ENCODE data around the gene KCNC1. TPM values are rescaled to one million over a fixed set of nuclear protein-coding genes. Genes with fewer than 3 reads are reported as not detected.

Gene KCNC1
- polyA plus RNA-seq, 1 experiment, result not detected

- DNase-seq (ENCODE audit: low read depth), result no peak
- Histone ChIP-seq H3K27me3 (ENCODE audit: control insufficient read depth, insufficient read depth, low read length) (peaks cover 1% of the 10 kb centered on the region; the same call in 1 of the 2 replicates), H3K36me3 (ENCODE audit: control insufficient read depth, insufficient read depth, low read length) (no peaks in the 10 kb centered on the region), H3K4me3 (ENCODE audit: low read depth, low read length) (no peak overlapping the region)
- ChIA-PET CTCF (interaction anchor here (1.2 to 1.8 kb wide), 5 partner anchors 20 to 368 kb away, joined by 3 to 5 read pairs (median 4); no protein-coding TSS in a partner anchor), POLR2A (no interaction called here)
- no peak for TF ChIP-seq CTCF (IDR thresholded peaks at IDR 0.05; ENCODE audit: insufficient read depth, low read depth, low read length)
Observed at GRCh38 chr11:17751558-17751957, 17.0 kb downstream of the KCNC1 start.

DNA sequence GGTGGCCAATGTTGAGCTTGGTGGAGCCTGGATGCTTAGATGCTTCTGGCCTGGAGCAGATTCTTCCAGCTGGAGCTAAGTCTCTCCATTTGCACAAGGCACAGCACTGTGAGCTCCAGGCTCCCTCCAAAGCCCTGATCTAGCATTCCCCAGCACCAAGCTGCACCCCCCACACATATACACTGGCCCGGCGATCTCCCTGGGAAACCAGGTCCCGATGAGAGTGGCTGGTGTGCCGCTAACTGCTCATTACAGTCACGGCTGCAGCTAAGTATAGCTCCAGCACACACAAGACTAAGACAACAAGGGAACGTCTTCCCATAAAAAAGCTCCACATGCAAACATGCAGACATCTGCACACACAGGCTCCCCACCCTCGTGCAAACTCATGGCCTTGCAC is 17.6 kb downstream of the KCNC1 start:
- POLR2A ChIA-PET, result no interaction called here
- no peaks in the 10 kb centered on the region for H3K36me3 ChIP-seq (ENCODE audit: control insufficient read depth, insufficient read depth, low read length)
- DNase-seq (ENCODE audit: low read depth), result no peak
- H3K27me3 ChIP-seq (ENCODE audit: control insufficient read depth, insufficient read depth, low read length), result peaks cover 1% of the 10 kb centered on the region; the same call in 1 of the 2 replicates
- TF ChIP-seq CTCF (IDR thresholded peaks at IDR 0.05; ENCODE audit: insufficient read depth, low read depth, low read length), result no peak
- no peak overlapping the region for H3K4me3 ChIP-seq (ENCODE audit: low read depth, low read length)
- CTCF ChIA-PET, result interaction anchor here (0.8 to 1.8 kb wide), 6 partner anchors 21 to 368 kb away, joined by 3 to 5 read pairs (median 4); no protein-coding TSS in a partner anchor

- ChIA-PET CTCF (interaction anchor here (1.6 to 1.8 kb wide), 2 partner anchors 154 to 226 kb away, joined by 3 to 5 read pairs; no protein-coding TSS in a partner anchor), POLR2A (no interaction called here)
- no peak for DNase-seq (ENCODE audit: low read depth)
- TF ChIP-seq CTCF (IDR thresholded peaks at IDR 0.05; ENCODE audit: insufficient read depth, low read depth, low read length), result no peak
- no peak overlapping the region for H3K4me3 ChIP-seq (ENCODE audit: low read depth, low read length)
- H3K27me3 ChIP-seq (ENCODE audit: control insufficient read depth, insufficient read depth, low read length), result peaks cover 1% of the 10 kb centered on the region; the same call in 1 of the 2 replicates
- H3K36me3 ChIP-seq (ENCODE audit: control insufficient read depth, insufficient read depth, low read length), result no peaks in the 10 kb centered on the region
Observed at GRCh38 chr11:17753153-17753552, 18.6 kb downstream of the KCNC1 start.

DNA sequence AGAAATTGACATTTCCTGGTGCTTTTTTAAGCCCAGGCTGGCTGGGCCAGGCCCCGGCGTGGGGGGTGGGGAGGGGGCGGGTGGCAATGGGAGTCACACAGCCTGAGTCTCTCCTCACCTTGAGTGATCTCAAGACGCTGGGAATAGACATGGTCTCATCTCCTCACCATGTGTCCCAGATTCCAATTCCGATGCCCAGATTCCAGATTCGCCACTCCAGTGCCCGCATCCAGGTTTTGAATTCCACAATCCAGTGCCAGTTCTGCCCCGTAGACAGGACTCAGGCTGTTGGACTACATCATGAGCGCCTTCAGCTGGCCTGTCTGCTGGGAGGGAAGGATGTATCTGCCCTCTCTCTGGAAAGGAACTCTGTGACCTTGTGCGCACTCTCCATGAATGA is 19.1 kb downstream of the KCNC1 start:
- no peak for TF ChIP-seq CTCF (IDR thresholded peaks at IDR 0.05; ENCODE audit: insufficient read depth, low read depth, low read length)
- CTCF ChIA-PET, result no interaction called here
- DNase-seq (ENCODE audit: low read depth), result no peak
- POLR2A ChIA-PET, result no interaction called here
- H3K27me3 ChIP-seq (ENCODE audit: control insufficient read depth, insufficient read depth, low read length), result peaks cover 1% of the 10 kb centered on the region; the same call in 1 of the 2 replicates
- no peaks in the 10 kb centered on the region for H3K36me3 ChIP-seq (ENCODE audit: control insufficient read depth, insufficient read depth, low read length)
- H3K4me3 ChIP-seq (ENCODE audit: low read depth, low read length), result no peak overlapping the region

GRCh38 chr11:17755891-17756290 is 21.3 kb downstream of the KCNC1 start:
- DNase-seq (ENCODE audit: low read depth), result no peak
- CTCF ChIA-PET, result interaction anchor here (1.3 to 1.7 kb wide), 2 partner anchors 25 to 223 kb away, joined by 5 to 6 read pairs; no protein-coding TSS in a partner anchor

More at GRCh38 chr11:17755891-17756290, 21.3 kb downstream of the KCNC1 start:
- Histone ChIP-seq H3K27me3 (ENCODE audit: control insufficient read depth, insufficient read depth, low read length) (no peaks in the 10 kb centered on the region; the same call in 1 of the 2 replicates), H3K4me3 (ENCODE audit: low read depth, low read length) (no peak overlapping the region), H3K36me3 (ENCODE audit: control insufficient read depth, insufficient read depth, low read length) (no peaks in the 10 kb centered on the region)
- POLR2A ChIA-PET, result no interaction called here
- TF ChIP-seq CTCF (IDR thresholded peaks at IDR 0.05; ENCODE audit: insufficient read depth, low read depth, low read length), result no peak
